SW 1271 (cell line): ENCODE measurements around the gene RAI1.

Experiments
- DNase-seq, 2 experiments: peaks; one replicate each; lab custom pipeline; 2025; lab: John Stamatoyannopoulos, UW

RAI1 gene

DNA sequence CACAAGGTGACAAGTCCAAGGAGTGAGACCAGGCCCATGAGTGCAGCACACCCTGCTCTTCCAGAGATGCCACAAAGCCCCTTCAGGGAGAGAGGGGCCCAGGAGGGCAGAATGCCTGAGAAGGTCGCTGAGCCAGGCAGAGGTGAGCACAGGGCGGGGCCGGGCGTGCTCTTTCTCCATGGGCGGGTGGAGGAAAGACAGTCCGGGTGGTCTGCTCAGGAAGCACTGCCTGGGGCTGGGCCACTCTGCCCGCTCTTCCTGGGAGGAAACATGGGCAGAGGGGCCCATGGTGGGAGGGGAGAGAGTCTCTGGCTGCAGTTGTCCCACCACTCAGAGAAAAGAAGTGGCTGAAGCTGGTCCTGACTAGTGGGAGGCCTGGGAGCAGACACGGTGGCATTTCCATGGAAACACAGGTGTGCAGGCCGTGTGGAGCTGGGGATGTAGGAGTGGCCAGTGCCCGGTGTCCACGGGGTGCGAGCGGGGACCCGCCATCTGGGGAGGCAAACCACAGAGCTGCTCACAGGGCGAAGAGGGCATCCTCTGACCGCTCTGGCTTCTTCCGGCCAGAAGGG is 165.9 kb downstream of the RAI1 start:
- no peak for DNase-seq

DNA sequence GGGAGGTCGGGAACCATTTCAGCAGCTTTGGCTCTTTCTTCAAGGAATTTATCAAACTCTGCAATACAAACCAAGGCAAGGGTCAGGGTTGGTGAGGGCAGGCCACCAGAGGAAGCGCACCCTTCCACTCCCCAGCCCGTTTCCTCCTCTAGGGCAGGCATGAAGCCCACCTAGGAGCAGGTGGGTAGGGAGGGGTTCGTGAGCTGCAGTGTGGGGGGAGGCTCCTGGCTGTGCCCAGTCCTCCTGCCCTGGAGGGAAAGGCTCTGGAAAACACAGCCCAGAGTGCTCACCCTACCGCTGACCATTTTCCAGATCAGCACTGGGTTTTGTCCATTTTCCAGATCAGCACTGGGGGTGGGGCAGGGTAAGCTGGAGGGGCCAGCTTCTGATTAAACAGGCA is 166.5 kb downstream of the RAI1 start:
- no peak for DNase-seq

GRCh38 chr17:17848311-17849082 is 167.2 kb downstream of the RAI1 start:
- no peak for DNase-seq

DNA sequence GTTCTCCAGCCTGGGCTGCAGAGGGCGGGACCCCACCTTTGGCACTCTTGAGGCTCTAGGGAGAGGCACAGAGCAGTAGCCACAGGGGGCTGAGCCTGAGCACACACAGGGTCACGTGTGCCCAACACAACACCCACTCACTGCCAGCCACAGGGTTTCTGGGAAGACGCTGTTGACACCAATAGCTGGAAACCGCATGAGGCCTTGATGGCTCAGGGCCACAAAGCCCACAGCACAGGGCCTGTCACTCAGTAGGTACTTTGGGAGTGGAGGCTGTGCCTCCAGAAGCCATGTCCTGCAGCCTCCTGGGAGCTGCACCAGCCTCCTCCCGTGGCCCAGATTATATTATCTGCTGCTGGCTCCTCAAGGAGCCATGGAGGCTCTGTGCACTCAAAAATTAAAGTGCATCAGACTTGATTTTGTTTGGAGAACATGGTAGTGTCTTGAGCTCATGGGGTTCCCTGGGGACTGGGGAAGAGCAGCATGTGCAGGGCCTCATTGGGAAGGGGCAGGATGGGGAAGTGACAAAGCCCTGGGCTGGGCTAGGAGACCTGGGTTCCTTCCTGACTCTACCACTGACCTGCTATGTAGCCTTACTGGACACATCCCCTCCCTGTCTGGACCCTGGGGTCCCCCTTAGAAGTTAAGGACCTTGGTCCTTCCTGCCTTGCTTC is 168.0 kb downstream of the RAI1 start:
- no peak for DNase-seq

DNA sequence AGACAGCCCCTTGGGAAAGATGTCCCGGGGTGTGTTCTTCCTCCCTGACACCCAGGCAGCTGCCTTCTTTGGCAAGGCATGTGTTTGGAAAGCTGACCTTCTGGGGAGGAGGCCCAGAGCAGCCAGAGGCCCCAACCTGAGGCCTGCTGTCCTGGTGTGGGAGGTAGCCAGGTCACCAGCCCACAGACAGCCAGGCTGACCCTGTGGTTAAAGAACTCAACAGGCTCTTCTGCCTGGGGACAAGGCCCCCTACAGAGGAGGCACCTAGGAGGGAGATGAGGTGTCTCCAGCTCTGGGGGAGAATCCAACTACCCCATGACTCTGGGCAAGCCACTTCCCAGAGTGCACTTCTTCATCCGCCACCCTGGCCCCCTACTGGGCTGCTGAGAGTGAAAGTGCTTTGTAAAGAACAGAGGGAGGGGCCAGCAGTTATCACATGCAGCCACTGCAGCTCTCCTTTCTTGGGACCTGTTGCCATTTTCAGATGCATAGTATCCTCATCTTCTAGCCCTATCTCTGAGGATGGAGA is 168.7 kb downstream of the RAI1 start:
- peak in 1 of 2 experiments; percentile 55 for DNase-seq

DNA sequence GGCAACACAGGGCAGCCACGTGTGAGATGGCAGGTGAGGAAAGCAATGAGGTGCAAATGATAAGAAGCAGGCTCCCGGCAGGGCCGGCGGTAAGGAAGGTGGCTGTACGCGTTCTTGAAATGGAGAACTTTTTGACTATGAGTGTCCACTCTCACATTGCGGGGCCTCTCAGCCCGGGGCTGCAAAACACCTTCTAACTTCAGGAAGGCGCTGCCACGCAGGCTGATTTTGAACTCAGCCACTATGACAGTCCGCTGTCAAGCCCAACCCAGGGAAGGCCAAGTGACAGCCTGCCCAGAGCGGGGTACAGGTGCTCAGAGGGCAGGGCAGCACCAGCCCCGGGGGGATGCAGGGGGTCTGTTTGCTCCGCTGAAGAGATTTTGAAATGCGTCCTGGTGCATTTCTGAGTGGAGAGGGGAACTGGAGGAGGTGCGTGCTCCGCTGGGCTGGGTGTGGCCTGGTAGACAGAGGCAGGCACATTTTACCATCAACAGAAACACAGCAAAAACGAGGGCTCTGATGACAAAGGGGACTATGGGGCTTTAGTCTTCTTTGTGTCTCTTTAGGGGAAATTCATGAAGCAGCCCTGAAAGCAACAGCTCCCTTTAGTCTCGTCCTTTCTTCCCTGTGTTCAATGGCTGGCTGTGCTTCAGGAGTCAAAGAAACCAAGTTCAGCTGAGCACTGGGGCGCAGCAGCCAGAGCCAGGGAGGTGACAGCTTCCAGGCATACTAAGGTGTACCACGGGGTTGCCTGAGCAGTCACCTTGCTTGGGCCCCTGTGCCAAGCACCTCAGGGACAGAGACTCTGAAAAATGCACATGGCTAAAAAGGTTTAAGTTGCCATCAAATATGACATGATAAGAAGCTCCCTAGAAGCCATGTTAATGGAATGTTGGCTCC is 170.1 kb downstream of the RAI1 start:
- DNase-seq: no peak

DNA sequence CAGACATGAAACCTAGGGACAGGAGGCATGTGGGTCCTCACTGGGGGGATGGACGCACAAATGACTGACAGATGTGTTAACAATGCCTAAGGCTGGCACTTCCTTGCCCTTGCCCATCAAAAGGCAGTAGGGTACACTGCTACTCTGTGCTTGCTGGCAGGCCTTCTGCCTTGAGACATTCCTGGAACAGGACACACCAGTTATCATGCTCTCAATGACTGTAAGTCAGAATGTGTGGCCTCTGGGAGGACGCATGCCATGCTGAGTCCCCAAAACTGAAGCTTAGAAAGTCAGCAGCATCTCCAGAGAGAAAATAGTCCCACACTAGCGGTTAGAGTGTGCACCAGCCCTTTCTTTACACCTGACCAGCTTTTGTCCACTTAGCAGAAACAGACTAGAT is 171.7 kb downstream of the RAI1 start:
- no peak for DNase-seq

DNA sequence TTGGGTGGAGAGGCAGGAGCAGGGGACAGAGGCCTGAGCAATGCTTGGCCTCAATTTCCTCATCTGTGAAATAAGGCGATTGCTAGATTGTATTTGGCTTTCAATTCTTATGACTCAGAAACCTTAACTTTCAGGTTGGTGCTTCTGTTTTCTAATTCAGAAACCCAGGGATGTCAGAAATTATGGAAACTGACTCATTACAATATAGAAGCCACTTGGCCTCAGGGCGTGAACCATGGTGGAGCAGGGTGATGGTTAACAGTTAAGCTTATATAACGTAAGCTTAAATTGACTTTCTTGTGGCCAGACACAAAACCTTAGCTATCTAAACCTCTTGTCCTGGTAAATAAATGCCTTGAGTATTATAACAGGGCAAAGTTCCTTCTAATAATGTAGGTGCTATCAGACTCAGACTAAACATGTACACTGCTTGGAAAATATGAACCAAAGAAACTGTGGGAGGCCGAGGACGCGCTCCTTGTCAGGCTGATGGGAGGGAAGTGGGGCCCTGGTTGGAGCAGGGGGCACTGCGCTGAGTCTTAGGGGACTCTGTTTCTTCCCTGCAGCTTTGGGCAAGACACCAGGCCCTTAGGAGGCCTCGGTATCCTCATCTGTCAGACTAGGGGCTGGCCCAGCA is 172.7 kb downstream of the RAI1 start:
- no peak for DNase-seq

DNA sequence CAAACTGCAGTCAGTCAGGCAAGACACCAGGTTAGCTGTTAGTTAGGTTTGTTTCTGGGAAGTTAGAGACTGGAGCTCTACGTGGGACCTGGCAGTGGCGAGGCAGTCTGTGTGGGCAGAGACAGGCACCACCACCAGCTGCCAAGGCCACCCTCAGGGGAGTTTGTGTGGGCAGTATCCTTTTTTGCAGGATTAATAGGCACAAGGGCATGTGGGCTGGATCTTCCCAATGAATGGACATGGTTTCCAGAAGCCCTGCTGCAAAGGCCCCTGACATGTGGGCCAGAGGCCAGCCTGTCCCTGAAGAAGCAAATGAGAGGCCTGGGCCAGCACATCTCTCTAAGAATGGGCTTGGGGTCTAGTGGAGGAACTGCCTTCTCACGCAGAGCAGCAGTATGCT is 174.7 kb downstream of the RAI1 start:
- DNase-seq: no peak

DNA sequence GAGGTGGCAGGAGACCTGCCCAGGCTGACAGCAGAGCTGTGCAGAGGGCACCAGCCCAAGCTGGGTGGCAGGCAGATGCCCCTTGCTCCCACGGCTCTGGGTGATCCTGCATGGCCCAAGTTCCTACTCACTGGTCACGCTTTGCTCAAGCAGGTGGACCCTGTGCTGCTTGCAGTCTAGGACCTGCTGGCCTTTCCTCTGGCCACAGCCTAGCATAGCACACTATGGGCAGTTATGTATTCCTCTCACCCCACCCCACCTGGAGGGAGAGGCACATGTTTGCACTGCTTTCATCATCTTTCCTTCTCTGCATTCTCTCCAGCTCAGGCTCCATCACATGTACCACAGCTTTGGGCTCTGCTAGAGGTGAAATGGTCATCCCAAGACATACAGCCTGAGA is 175.1 kb downstream of the RAI1 start:
- DNase-seq: no peak

DNA sequence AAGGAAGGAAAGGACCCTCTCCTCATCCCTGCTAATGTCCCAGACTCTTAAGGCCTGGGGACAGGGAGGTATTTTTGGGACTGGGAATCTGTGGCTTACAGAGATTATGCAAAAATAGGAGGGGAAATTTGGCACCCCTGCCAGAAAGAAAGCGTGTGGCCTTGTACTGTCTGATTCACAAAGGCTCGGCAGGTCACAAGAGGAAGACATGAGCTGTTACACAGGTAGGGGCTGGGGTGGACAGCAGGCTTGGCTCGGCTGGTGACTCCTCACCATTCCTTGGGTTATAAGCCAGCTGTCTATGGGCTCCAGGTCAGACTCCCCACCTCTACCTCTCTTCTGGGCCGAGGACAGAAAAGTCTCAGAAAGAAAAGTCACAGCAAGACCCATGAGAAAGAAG is 176.2 kb downstream of the RAI1 start:
- no peak for DNase-seq

GRCh38 chr17:17859909-17860765 is 178.9 kb downstream of the RAI1 start:
- DNase-seq: peak; percentile 49 to 62

GRCh38 chr17:17860766-17861107 is 179.5 kb downstream of the RAI1 start:
- DNase-seq: no peak
